Astrocyte (in vitro differentiated cells and primary cell): ENCODE results near the gene POLN. TPM values are rescaled to one million over a fixed set of nuclear protein-coding genes. Genes with fewer than 3 reads are reported as not detected.

ENCODE experiments used
- DNase-seq: peaks from one replicate; pipeline ENCODE4 v3.0.0-alpha.2; 2010; ENCODE audit warnings: low read depth
- FAIRE-seq: peaks from 2 replicates; lab custom pipeline; 2011; peaks lifted over from hg19 to GRCh38; lab: Jason Lieb, UNC
- H2AFZ ChIP-seq: 2 replicates; pipeline ENCODE4 v1.6.0; 2012; ENCODE audit warnings: low read depth, low read length, inconsistent platforms
- H3K27ac ChIP-seq: 2 replicates; pipeline ENCODE4 v1.5.1; 2011; ENCODE audit warnings: low read depth, low read length, inconsistent platforms
- H3K27me3 ChIP-seq: 2 replicates; pipeline ENCODE4 v1.6.0; 2011; ENCODE audit warnings: low read length, inconsistent platforms; ENCODE audit not compliant: insufficient read depth
- H3K36me3 ChIP-seq: 2 replicates; pipeline ENCODE4 v1.5.1; 2011; ENCODE audit warnings: low read length, inconsistent platforms; ENCODE audit not compliant: insufficient read depth
- H3K4me1 ChIP-seq: 2 replicates; pipeline ENCODE4 v1.5.1; 2011; ENCODE audit warnings: low read length, inconsistent platforms; ENCODE audit not compliant: insufficient read depth
- H3K4me2 ChIP-seq: 2 replicates; pipeline ENCODE4 v1.6.0; 2012; ENCODE audit warnings: low read length, inconsistent platforms
- H3K4me3 ChIP-seq: 2 replicates; pipeline ENCODE4 v1.5.1; 2011; ENCODE audit warnings: low read depth, mild to moderate bottlenecking, low read length, inconsistent platforms; ENCODE audit not compliant: insufficient read depth
- H3K79me2 ChIP-seq: 2 replicates; pipeline ENCODE4 v1.6.0; 2012; ENCODE audit warnings: mild to moderate bottlenecking, low read length, inconsistent platforms; ENCODE audit not compliant: insufficient read depth
- H3K9ac ChIP-seq: 2 replicates; pipeline ENCODE4 v1.6.0; 2012; ENCODE audit warnings: mild to moderate bottlenecking, low read length, inconsistent platforms
- H3K9me3 ChIP-seq: 2 replicates; pipeline ENCODE4 v1.5.1; 2012; ENCODE audit warnings: low read depth, mild to moderate bottlenecking, low read length, inconsistent platforms; ENCODE audit not compliant: insufficient read depth
- H4K20me1 ChIP-seq: 2 replicates; pipeline ENCODE4 v1.6.0; 2012; ENCODE audit warnings: low read length, inconsistent platforms; ENCODE audit not compliant: insufficient read depth
- H3K27ac Mint-ChIP-seq: one replicate; pipeline ENCODE4 v1.8.0; 2021; ENCODE audit warnings: mild to moderate bottlenecking, mixed read lengths; ENCODE audit not compliant: unreplicated experiment
- H3K27me3 Mint-ChIP-seq: one replicate; pipeline ENCODE4 v1.8.0; 2021; ENCODE audit warnings: low read depth, mixed read lengths; ENCODE audit not compliant: unreplicated experiment
- H3K36me3 Mint-ChIP-seq: one replicate; pipeline ENCODE4 v1.8.0; 2021; ENCODE audit warnings: low read depth, mixed read lengths; ENCODE audit not compliant: unreplicated experiment
- H3K4me1 Mint-ChIP-seq: one replicate; pipeline ENCODE4 v1.8.0; 2021; ENCODE audit warnings: low read depth, mixed read lengths; ENCODE audit not compliant: unreplicated experiment
- H3K4me3 Mint-ChIP-seq: one replicate; pipeline ENCODE4 v1.8.0; 2021; ENCODE audit warnings: mild to moderate bottlenecking, moderate library complexity, mixed read lengths; ENCODE audit not compliant: unreplicated experiment
- H3K9me3 Mint-ChIP-seq: one replicate; pipeline ENCODE4 v1.8.0; 2021; ENCODE audit warnings: mild to moderate bottlenecking, mixed read lengths; ENCODE audit not compliant: unreplicated experiment
- EZH2 ChIP-seq: IDR thresholded peaks from 2 replicates; pipeline ENCODE4 v1.6.1; 2012; ENCODE audit warnings: mild to moderate bottlenecking, low read length, inconsistent platforms; ENCODE audit not compliant: insufficient read depth
- total RNA-seq: library from RNA; stranded (reverse); gene quantifications from 2 replicates; pipeline ENCODE4 v1.2.1, GENCODE V29; 2021
- TF ChIP-seq, protein P1 (sequence below): IDR thresholded peaks from 2 replicates; pipeline ENCODE4 v1.5.1; 2011; ENCODE audit warnings: low read depth, mild to moderate bottlenecking, inconsistent platforms, low read length, moderate library complexity; ENCODE audit not compliant: insufficient read depth

The POLN gene
- total RNA-seq, 1 donor from 2014 or later: 3.1 TPM

DNA sequence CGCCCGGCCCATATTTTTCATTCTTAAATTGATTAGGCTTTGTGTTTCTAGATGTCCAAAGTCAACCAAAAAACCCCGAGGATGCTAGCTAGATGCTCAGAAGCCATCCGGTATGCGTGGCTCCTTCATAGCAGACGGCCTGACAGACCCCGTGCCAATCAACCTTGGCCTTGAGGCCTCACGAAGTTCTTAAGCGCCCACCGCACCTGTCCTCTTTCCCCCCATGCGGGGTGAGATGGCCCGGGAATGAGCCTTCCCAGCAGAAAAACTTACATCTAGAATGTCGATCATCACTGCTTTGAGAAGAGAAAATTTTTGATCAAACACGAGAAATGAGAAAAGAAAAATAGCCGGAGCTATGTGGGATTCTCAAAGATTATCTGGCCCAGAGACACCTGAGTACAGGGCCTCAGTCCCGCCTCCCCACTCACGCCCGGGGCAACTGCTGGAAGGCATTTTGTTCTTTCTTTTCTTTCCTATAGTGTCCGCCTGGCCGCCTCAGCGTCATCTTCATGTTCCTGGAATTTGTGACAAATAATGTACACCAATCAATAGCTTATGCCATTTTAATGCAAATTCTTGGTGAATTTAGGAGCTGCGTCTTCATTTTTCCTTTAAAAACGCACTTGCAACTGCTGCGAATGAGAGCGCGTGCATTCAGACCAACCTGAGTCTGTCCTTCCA is 184.4 kb downstream of the POLN start:
- Histone ChIP-seq H3K4me1 (no peaks in the 10 kb centered on the region), H3K27ac (no peak overlapping the region), H3K9ac (no peak overlapping the region), H3K9me3 (no peaks in the 10 kb centered on the region), H3K36me3 (no peaks in the 10 kb centered on the region), H3K27me3 (peaks cover 30% of the 10 kb centered on the region), H2AFZ (no peak overlapping the region), H4K20me1 (no peaks in the 10 kb centered on the region), H3K79me2 (no peaks in the 10 kb centered on the region), H3K4me2 (no peak overlapping the region), H3K4me3 (no peak overlapping the region)
- Mint-ChIP-seq H3K4me1 (no peaks in the 10 kb centered on the region), H3K4me3 (peak overlapping the region; percentile 72), H3K27ac (no peak overlapping the region), H3K36me3 (no peaks in the 10 kb centered on the region), H3K27me3 (peaks cover 32% of the 10 kb centered on the region), H3K9me3 (no peaks in the 10 kb centered on the region)
- TF ChIP-seq, protein P1, sequence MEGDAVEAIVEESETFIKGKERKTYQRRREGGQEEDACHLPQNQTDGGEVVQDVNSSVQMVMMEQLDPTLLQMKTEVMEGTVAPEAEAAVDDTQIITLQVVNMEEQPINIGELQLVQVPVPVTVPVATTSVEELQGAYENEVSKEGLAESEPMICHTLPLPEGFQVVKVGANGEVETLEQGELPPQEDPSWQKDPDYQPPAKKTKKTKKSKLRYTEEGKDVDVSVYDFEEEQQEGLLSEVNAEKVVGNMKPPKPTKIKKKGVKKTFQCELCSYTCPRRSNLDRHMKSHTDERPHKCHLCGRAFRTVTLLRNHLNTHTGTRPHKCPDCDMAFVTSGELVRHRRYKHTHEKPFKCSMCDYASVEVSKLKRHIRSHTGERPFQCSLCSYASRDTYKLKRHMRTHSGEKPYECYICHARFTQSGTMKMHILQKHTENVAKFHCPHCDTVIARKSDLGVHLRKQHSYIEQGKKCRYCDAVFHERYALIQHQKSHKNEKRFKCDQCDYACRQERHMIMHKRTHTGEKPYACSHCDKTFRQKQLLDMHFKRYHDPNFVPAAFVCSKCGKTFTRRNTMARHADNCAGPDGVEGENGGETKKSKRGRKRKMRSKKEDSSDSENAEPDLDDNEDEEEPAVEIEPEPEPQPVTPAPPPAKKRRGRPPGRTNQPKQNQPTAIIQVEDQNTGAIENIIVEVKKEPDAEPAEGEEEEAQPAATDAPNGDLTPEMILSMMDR: no peak
- TF ChIP-seq EZH2: no peak
- FAIRE-seq: no peak
- no peak for DNase-seq

DNA sequence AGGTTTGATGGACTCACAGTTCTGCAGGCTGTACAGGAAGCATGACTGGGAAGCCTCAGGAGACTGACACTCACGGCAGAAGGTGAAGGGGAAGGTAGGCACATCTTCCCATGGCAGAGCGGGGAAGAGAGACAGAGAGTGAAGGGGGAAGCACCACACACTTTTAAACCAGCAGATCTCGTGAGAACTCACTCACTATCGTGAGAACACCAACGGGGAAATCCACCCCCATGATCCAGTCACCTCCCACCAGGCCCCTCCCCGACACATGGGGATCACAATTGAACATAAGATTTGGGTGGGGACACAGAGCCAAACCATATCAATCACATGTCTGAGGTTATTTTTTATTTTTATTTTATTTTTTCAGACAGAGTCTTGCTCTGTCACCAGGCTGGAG is 187.7 kb downstream of the POLN start:
- Mint-ChIP-seq H3K36me3 (no peaks in the 10 kb centered on the region), H3K4me1 (no peaks in the 10 kb centered on the region), H3K27me3 (peaks cover 52% of the 10 kb centered on the region), H3K9me3 (no peaks in the 10 kb centered on the region), H3K27ac (peak overlapping the region; percentile 48), H3K4me3 (no peak overlapping the region)
- Histone ChIP-seq H3K9ac (no peak overlapping the region), H3K4me1 (no peaks in the 10 kb centered on the region), H3K27me3 (peaks cover 33% of the 10 kb centered on the region), H4K20me1 (no peaks in the 10 kb centered on the region), H3K36me3 (no peaks in the 10 kb centered on the region), H2AFZ (no peak overlapping the region), H3K4me3 (no peak overlapping the region), H3K79me2 (no peaks in the 10 kb centered on the region), H3K9me3 (no peaks in the 10 kb centered on the region), H3K27ac (no peak overlapping the region), H3K4me2 (no peak overlapping the region)
- TF ChIP-seq, protein P1: no peak
- TF ChIP-seq EZH2: no peak
- FAIRE-seq (no peak), DNase-seq (no peak)

DNA sequence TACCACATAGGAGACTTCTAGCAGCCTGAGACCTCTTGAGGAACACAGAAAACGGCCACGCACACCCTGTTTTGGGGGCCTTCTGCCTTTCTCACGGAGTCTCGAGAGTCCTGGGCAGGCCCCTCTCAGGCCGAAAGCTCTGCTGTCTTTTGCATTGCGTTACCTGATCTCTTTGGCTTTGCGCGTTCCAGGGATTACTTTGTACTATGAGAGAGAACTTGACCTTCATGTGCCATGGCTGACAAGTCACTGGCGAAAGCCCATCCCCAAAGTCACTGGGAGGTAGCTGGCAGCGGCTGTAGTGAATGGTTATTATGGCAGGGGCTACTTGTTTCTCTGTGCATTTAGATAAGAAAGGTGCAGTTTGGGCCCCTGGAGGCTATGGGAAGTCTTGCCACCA is 190.8 kb downstream of the POLN start:
- peaks cover 43% of the 10 kb centered on the region for H3K27me3 Mint-ChIP-seq
- no peaks in the 10 kb centered on the region for H3K36me3 Mint-ChIP-seq
- Histone ChIP-seq H3K79me2 (no peaks in the 10 kb centered on the region), H3K4me2 (no peak overlapping the region), H3K9me3 (no peaks in the 10 kb centered on the region), H3K9ac (no peak overlapping the region), H4K20me1 (no peaks in the 10 kb centered on the region), H3K4me3 (no peak overlapping the region), H3K27ac (no peak overlapping the region), H3K4me1 (no peaks in the 10 kb centered on the region), H2AFZ (no peak overlapping the region), H3K36me3 (no peaks in the 10 kb centered on the region), H3K27me3 (peaks cover 18% of the 10 kb centered on the region)
- DNase-seq: no peak
- TF ChIP-seq EZH2: no peak
- TF ChIP-seq, protein P1: no peak
- H3K27ac Mint-ChIP-seq: no peak overlapping the region
- FAIRE-seq: no peak
- H3K9me3 Mint-ChIP-seq: no peaks in the 10 kb centered on the region
- H3K4me1 Mint-ChIP-seq: no peaks in the 10 kb centered on the region
- no peak overlapping the region for H3K4me3 Mint-ChIP-seq
